Measurements from ENCODE around the gene MAML2.

DNA sequence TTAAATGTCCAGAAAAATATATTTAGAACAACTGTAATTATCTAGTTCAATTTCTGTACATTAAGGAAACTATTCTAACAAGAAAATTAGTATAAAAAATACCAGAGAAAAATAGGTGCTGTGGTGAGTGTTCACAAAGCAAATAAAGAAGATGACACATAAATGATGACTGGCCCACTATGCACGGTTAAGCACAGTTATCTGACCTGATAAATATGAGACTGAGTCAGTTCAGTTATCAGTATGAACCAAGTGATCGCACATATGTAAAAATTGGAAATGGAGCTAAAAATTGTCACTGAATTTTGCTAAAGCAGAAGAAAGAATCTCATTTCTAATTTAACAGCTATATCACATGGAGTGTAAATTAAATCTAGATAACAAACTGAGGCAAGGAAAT, 18.8 kb upstream of the MAML2 start:
- TF ChIP-seq, protein P1, sequence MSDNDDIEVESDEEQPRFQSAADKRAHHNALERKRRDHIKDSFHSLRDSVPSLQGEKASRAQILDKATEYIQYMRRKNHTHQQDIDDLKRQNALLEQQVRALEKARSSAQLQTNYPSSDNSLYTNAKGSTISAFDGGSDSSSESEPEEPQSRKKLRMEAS (IDR thresholded peaks at IDR 0.05): no peak
- TF ChIP-seq JUND (IDR thresholded peaks at IDR 0.05) (no peak), TAF1 (conservative IDR thresholded peaks at IDR 0.05) (no peak)

All from liver (tissue), 2 donors.